NCI-H1436 treated with DMSO at 0.1 percent for 48 hours (cell line): ENCODE data around the gene POLR2H.

ENCODE experiments used
- DNase-seq: peaks from one replicate; lab custom pipeline; 2025; lab: John Stamatoyannopoulos, UW

Gene POLR2H

GRCh38 chr3:184371570-184372018, 10.1 kb downstream of the POLR2H start:
- DNase-seq, result peak; percentile 60

DNA sequence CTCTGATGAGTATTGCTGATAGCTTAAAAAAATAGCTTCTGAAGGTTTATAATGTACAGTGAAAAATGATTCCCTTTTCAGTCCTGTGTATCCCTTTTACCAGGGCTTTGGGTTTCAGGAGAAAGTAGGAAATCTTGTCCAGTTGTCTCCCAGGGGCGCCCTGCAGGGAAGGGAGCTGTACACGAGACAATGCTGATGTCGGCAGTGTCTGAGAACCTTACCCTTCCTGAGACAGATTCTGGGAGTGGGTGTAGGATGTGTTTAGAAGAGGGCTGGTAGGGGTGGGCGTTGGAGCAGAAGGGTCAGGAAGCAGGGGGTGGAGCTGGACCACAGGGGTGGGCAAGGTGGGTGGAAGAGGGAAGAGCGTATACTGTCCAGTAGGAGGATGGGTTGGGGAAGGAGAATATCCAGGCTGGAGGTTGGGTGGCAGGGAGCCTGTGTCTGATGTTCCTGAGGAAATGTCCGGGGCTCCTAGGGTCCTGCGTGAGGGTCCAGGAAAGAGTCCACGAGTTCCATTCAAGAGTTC, 10.8 kb downstream of the POLR2H start:
- DNase-seq, result no peak

DNA sequence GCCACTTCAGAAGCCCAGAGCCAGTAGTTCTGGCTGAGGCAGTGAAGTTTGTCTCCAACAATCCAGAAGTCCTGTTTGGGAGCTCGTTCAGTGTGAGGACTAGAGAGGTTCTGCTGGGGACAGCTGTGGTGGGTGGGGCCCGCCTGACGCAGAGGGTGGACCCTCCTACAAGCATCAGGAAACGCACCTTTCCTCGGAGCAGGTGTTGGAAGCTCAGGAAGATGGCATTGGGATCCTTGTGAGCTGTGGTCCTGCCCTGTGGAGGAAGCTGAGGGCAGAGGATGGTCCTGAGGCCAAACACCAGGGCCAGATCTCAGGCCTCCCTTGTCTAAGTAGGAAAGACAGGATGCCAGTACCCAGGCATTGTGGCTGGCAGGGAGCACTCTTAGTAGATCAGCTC, 11.4 kb downstream of the POLR2H start:
- DNase-seq, result no peak

- DNase-seq, result no peak
Observed at GRCh38 chr3:184373422-184373821, 11.9 kb downstream of the POLR2H start.

DNA sequence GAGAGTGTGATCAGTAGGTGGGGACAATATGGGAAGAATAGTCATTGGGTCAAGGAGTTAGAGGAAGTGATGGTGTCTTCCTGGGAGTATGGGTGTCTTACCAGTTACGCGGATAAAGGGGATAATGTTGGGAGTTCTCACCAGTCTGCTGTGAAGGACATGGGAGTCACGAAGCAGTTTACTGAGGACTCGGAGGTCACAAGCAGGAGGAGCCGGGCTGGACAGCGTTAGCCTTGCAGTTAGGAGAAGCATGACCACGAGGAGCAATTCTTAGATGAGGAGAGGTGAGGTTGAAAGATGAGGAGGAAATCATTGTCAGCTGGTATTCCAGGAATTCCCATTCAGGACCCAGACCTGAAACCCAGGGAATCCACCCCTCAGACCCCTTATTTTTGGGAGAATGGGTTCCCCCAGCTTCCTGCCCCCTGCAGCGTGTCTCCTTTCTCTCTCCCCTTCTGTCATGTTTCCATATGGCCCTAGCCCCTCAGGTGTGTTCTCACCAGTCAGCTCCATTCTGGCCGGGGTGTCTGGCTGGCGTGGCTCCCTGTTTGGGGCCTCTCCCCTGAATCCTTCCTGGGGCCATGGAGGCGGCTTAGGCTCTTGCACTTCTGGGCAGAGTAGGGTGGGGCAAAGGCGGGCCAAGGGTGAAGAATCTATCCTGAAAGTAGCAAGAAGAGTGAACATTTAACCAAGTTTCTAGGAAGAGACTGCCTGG, 14.4 kb downstream of the POLR2H start:
- DNase-seq, result no peak

- DNase-seq, result no peak
Observed at GRCh38 chr3:184377374-184377773, 15.9 kb downstream of the POLR2H start.

DNA sequence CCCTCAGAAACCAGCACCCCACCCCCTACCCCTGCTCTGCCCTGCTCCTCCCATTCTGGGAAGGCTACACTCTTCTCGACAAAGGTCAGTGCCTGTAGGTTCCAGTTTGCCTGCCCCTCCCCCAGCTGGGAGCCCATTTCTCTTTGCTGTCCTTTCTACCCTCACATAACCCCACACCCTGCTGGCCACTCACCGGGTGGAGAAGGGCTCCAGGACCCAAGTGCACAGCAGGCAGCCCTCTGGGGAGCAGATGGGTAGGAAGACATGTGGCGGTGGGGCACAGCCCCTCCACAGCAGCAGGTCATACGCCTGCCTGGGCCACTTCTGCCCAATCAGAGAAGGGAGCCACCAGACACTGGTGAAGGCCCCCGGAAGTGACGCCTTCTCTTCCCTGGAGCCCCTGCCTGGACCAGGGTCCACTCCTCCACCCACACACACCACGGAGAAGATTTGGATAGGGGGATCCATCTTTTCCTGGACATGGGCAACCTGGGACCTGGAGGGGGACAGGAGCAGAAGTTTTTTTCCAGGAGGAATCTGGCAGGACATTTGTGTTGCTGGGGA, 16.5 kb downstream of the POLR2H start, which contains the start of gene THPO:
Gene THPO, minus strand, starts transcription at position 326 of the 564 bp plus-strand sequence. CDS start 1,948 bp downstream, outside the sequence.
- DNase-seq, result no peak

GRCh38 chr3:184378651-184379357, 17.3 kb downstream of the POLR2H start:
- no peak for DNase-seq

GRCh38 chr3:184379358-184380184, 18.1 kb downstream of the POLR2H start, which contains the start of gene CHRD:
Gene CHRD, plus strand, starts transcription at chr3:184380054. Its CDS starts 265 bp downstream, at chr3:184380319.
- DNase-seq, result no peak

- no peak for DNase-seq
Observed at GRCh38 chr3:184380185-184380626, 18.7 kb downstream of the POLR2H start.

DNA sequence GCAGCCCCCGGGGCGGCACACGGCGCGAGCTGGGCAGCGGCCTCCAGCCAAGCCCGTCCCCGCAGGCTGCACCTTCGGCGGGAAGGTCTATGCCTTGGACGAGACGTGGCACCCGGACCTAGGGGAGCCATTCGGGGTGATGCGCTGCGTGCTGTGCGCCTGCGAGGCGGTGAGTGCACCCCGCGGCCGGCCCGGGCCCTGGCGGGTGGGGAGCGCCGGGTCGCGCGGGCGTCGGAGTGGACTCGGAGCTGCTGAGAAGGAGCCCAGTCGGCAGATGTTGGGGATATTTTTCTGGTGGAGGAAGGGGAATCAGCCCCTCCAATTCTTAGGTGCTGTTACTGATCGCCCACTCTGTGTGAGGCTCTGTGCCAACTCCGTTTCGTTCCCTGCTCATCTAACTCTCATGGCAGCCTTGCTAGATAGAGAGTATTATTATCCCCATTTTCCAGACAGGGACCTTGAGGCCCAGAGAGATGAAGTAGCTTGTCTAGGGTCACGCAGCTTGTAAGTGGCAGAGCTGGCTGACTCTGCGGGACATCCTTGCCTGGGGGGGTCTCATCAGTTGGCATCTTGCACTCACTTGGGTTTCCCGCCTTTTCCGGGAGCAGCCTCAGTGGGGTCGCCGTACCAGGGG, 19.2 kb downstream of the POLR2H start:
- no peak for DNase-seq

- DNase-seq, result no peak
Observed at GRCh38 chr3:184381261-184382224, 20.0 kb downstream of the POLR2H start.

DNA sequence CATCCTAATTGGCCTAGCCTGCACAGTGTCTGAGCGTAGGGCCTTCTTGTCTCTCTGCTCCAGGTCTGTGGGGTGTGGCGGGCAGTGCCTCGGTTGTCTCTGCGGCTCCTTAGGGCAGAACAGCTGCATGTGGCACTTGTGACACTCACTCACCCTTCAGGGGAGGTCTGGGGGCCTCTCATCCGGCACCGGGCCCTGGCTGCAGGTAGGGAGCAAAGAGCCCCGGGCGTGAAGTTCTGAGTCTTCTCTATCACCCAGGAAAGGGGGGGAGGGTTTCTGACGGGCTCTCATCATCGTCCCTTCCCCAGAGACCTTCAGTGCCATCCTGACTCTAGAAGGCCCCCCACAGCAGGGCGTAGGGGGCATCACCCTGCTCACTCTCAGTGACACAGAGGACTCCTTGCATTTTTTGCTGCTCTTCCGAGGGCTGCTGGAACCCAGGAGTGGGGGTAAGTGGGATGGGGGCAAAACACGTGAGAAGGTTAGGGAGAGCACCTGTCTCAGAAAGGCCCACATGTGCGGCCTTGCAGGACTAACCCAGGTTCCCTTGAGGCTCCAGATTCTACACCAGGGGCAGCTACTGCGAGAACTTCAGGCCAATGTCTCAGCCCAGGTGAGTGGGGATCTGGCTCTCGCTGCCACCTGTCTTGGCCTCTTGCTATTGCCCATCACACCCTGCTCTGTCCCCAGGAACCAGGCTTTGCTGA, 21.0 kb downstream of the POLR2H start:
- no peak for DNase-seq

DNA sequence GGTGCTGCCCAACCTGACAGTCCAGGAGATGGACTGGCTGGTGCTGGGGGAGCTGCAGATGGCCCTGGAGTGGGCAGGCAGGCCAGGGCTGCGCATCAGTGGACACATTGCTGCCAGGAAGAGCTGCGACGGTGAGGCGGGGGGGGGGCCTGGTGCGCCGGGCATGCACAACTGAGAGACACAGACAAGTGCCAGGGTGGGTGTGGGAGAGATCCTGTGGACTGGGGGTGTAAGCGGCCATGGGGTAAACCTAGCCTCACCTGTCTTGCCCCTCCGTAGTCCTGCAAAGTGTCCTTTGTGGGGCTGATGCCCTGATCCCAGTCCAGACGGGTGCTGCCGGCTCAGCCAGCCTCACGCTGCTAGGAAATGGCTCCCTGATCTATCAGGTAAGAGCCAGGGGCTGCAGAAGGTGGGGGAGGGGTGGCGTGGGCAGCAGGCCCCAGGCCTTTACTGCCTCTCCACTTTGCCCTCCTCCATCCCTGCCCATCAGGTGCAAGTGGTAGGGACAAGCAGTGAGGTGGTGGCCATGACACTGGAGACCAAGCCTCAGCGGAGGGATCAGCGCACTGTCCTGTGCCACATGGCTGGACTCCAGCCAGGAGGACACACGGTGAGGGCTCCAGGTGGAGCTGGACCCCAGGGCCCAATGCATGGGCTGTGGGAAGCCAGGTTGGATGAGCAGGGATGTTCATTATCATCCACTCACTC, 21.7 kb downstream of the POLR2H start:
- no peak for DNase-seq

DNA sequence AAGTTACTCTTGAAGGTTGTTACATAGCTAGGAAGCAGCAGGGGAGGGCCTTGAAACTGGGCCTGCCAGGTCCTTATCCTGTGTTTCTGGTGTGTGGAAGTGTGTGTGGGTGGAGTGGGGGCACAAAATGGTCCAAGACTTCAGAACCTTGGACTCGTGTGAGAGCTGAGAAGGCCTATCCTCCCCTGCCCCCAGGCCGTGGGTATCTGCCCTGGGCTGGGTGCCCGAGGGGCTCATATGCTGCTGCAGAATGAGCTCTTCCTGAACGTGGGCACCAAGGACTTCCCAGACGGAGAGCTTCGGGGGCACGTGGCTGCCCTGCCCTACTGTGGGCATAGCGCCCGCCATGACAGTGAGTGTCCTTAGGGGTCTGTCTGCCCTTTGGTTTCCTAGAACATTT, 22.8 kb downstream of the POLR2H start:
- DNase-seq, result no peak

DNA sequence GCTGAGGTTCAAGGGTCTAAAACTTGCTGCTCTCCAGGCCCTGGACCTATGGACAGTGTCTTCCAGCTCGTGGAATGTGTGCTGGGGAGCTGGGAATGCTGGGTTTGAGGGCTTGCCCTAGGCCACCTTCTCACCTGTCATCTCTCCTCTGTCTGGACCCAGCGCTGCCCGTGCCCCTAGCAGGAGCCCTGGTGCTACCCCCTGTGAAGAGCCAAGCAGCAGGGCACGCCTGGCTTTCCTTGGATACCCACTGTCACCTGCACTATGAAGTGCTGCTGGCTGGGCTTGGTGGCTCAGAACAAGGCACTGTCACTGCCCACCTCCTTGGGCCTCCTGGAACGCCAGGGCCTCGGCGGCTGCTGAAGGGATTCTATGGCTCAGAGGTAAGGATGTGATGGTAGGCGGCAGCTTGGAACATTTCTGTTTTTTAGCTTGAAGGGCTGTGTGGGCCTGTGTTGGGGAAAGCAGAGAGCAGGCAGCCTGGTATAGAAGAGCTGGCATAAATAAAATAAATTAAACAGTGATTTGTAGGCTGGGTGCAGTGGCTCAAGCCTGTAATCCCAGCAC, 23.4 kb downstream of the POLR2H start:
- DNase-seq, result no peak

- DNase-seq, result no peak
Observed at GRCh38 chr3:184386047-184386806, 24.7 kb downstream of the POLR2H start.
